ENCODE measurements around the gene AGER. TPM values are rescaled to one million over a fixed set of nuclear protein-coding genes. Genes with fewer than 3 reads are reported as not detected.
A peak's percentile ranks its signal among the peaks of the same experiment; 100 is the strongest.

AGER gene
- total RNA-seq (2021) (18.1 and 20.4 TPM in 2 replicates), Bru-seq, nascent RNA (percentile 49 among the genes with signal in this experiment), BruChase-seq, experiment 1, labeled RNA remaining after a 2-hour chase (percentile 78 among the genes with signal in this experiment), BruChase-seq, experiment 2, labeled RNA remaining after a 6-hour chase (percentile 80 among the genes with signal in this experiment)
- long read RNA-seq, partial matches to known transcripts: 0 of 4 reads
- long read RNA-seq, other reads (novel, unspliced or antisense): 3 of 4 reads

- TF ChIP-seq EZH2 (IDR thresholded peaks at IDR 0.05; ENCODE audit: low read depth): no peak
- TF ChIP-seq CTCF (conservative IDR thresholded peaks at IDR 0.05): no peak
- no peaks in the 10 kb centered on the region for H3K27me3 ChIP-seq (ENCODE audit: insufficient read depth, low read depth)
- peaks cover 13% of the 10 kb centered on the region for H3K4me1 ChIP-seq (replicated peaks; ENCODE audit: insufficient read depth)
- no peak within 1 kb of the TSS for H3K4me3 ChIP-seq
- intact Hi-C loops (cut with micrococcal nuclease; ENCODE audit: unreplicated experiment): no loop called here
- H3K27ac ChIP-seq: no peak within 1 kb of the TSS
- ChIA-PET POLR2A (ENCODE audit: unreplicated experiment) (no interaction called here), CTCF (no interaction called here)
- peaks cover 10% of the 10 kb centered on the region for H3K36me3 ChIP-seq (ENCODE audit: low read depth)
- H2AFZ ChIP-seq: no peak within 1 kb of the TSS
- peaks cover 18% of the 10 kb centered on the region for H3K79me2 ChIP-seq (ENCODE audit: low read depth)
- no peak for DNase-seq
- H3K9me3 ChIP-seq (ENCODE audit: insufficient read depth, low read depth): no peaks in the 10 kb centered on the region
- H3K9me2 ChIP-seq (ENCODE audit: insufficient read depth): no peaks in the 10 kb centered on the region
- H3K4me2 ChIP-seq: no peak within 1 kb of the TSS
- peaks cover 14% of the 10 kb centered on the region; the same call in 1 of the 2 replicates for H3F3A ChIP-seq (ENCODE audit: insufficient read depth, low read depth)
- H4K20me1 ChIP-seq (ENCODE audit: insufficient read depth): no peaks in the 10 kb centered on the region
- BruUV-seq (replicated peaks): no TSS peak
Observed at GRCh38 chr6:32184084-32184640, at the start of gene AGER. AGER (minus strand) TSS chr6:32184253; CDS start chr6:32184222, 31 bp downstream.

- no peaks in the 10 kb centered on the region for H3K79me2 ChIP-seq (ENCODE audit: low read depth)
- no peaks in the 10 kb centered on the region for H3K4me1 ChIP-seq (replicated peaks; ENCODE audit: insufficient read depth)
- no TSS peak for BruUV-seq (replicated peaks)
- H3K9me3 ChIP-seq (ENCODE audit: insufficient read depth, low read depth): no peaks in the 10 kb centered on the region
- H3K4me2 ChIP-seq: no peak overlapping the region
- peaks cover 17% of the 10 kb centered on the region for H3K27me3 ChIP-seq (ENCODE audit: insufficient read depth, low read depth)
- CTCF ChIA-PET: no interaction called here
- POLR2A ChIA-PET (ENCODE audit: unreplicated experiment): no interaction called here
- TF ChIP-seq CTCF (conservative IDR thresholded peaks at IDR 0.05) (no peak), EZH2 (IDR thresholded peaks at IDR 0.05; ENCODE audit: low read depth) (no peak)
- H3K27ac ChIP-seq: no peak overlapping the region
- no peak overlapping the region for H3K4me3 ChIP-seq
- no peak overlapping the region for H2AFZ ChIP-seq
- H3F3A ChIP-seq (ENCODE audit: insufficient read depth, low read depth): no peaks in the 10 kb centered on the region
- H3K9me2 ChIP-seq (ENCODE audit: insufficient read depth): no peaks in the 10 kb centered on the region
- no peaks in the 10 kb centered on the region for H3K36me3 ChIP-seq (ENCODE audit: low read depth)
- no peaks in the 10 kb centered on the region for H4K20me1 ChIP-seq (ENCODE audit: insufficient read depth)
- intact Hi-C loops (cut with micrococcal nuclease; ENCODE audit: unreplicated experiment): no loop called here
- no peak for DNase-seq
Observed at GRCh38 chr6:32226434-32226833, 42.4 kb upstream of the AGER start.

GRCh38 chr6:32224696-32225095 lies 40.6 kb upstream of the AGER start:
- no peaks in the 10 kb centered on the region for H3F3A ChIP-seq (ENCODE audit: insufficient read depth, low read depth)
- CTCF ChIA-PET: no interaction called here
- no peaks in the 10 kb centered on the region for H3K9me2 ChIP-seq (ENCODE audit: insufficient read depth)
- no peaks in the 10 kb centered on the region for H3K9me3 ChIP-seq (ENCODE audit: insufficient read depth, low read depth)
- TF ChIP-seq CTCF (conservative IDR thresholded peaks at IDR 0.05) (no peak), EZH2 (IDR thresholded peaks at IDR 0.05; ENCODE audit: low read depth) (no peak)
- H4K20me1 ChIP-seq (ENCODE audit: insufficient read depth): no peaks in the 10 kb centered on the region
- no peaks in the 10 kb centered on the region for H3K36me3 ChIP-seq (ENCODE audit: low read depth)
- H3K4me1 ChIP-seq (replicated peaks; ENCODE audit: insufficient read depth): no peaks in the 10 kb centered on the region
- intact Hi-C loops (cut with micrococcal nuclease; ENCODE audit: unreplicated experiment): no loop called here
- no peak overlapping the region for H3K27ac ChIP-seq
- peaks cover 34% of the 10 kb centered on the region for H3K27me3 ChIP-seq (ENCODE audit: insufficient read depth, low read depth)
- H2AFZ ChIP-seq: no peak overlapping the region
- POLR2A ChIA-PET (ENCODE audit: unreplicated experiment): no interaction called here
- no peak overlapping the region for H3K4me2 ChIP-seq
- no peak for DNase-seq
- no TSS peak for BruUV-seq (replicated peaks)
- H3K4me3 ChIP-seq: no peak overlapping the region
- no peaks in the 10 kb centered on the region for H3K79me2 ChIP-seq (ENCODE audit: low read depth)
